OCI-LY3 (cell line): ENCODE results near the gene CCDC134.

ENCODE experiments used
- H2AFZ ChIP-seq: fragments of 200-600, 300-600 bp; shearing (Covaris generic); 2 replicates; pipeline ENCODE4 v1.6.0; 2014; ENCODE audit warnings: antibody characterized with exemption, low read depth, low read length
- H3K27ac ChIP-seq: fragments of 200-600, 300-600 bp; sonication (generic); 2 replicates; pipeline ENCODE4 v1.5.1; 2014; ENCODE audit warnings: mild to moderate bottlenecking, low read length, moderate library complexity, mixed read lengths
- H3K27me3 ChIP-seq: fragments of 200-600, 300-600 bp; sonication (generic); 2 replicates; pipeline ENCODE4 v1.6.1; 2014; ENCODE audit warnings: low read depth, low read length, mixed read lengths
- H3K36me3 ChIP-seq: fragments of 200-600, 300-600 bp; sonication (generic); replicated peaks from 2 replicates; pipeline ENCODE3; 2014; ENCODE audit warnings: low read depth, low read length, mixed read lengths
- H3K4me1 ChIP-seq: fragments of 300-600, 200-600 bp; sonication (generic); 2 replicates; pipeline ENCODE4 v1.6.1; 2014; ENCODE audit warnings: low read length, mixed read lengths
- H3K4me2 ChIP-seq: fragments of 200-600, 300-600 bp; sonication (generic); 2 replicates; pipeline ENCODE4 v1.6.1; 2014; ENCODE audit warnings: low read length, mixed read lengths
- H3K4me3 ChIP-seq: fragments of 300-600, 200-600 bp; sonication (generic); 2 replicates; pipeline ENCODE4 v1.5.1; 2014; ENCODE audit warnings: antibody characterized with exemption, mild to moderate bottlenecking, low read length, moderate library complexity
- H3K79me2 ChIP-seq: fragments of 300-600, 200-600 bp; shearing (Covaris generic); 2 replicates; pipeline ENCODE4 v1.6.1; 2014; ENCODE audit warnings: mild to moderate bottlenecking, low read length, mixed read lengths
- H3K9ac ChIP-seq: fragments of 300-600, 200-600 bp; shearing (Covaris generic); 2 replicates; pipeline ENCODE4 v1.6.0; 2014; ENCODE audit warnings: mild to moderate bottlenecking, low read length, moderate library complexity
- H3K9me3 ChIP-seq: fragments of 200-600, 300-600 bp; shearing (Covaris generic); 2 replicates; pipeline ENCODE4 v1.6.1; 2014; ENCODE audit warnings: low read length, mixed read lengths; ENCODE audit not compliant: insufficient read depth
- H4K20me1 ChIP-seq: fragments of 200-600, 300-600 bp; sonication (generic); 2 replicates; pipeline ENCODE4 v1.6.1; 2016; ENCODE audit warnings: low read length, mixed read lengths; ENCODE audit not compliant: insufficient read depth
- EZH2phosphoT487 ChIP-seq: fragments of 200-600 bp; shearing (Covaris generic); IDR thresholded peaks from 2 replicates; pipeline ENCODE4 v1.6.1; 2018; ENCODE audit warnings: antibody characterized with exemption, mixed run types, low read depth
- TF ChIP-seq, protein P1 (sequence below): fragments of 200-600, 300-600 bp; sonication (generic); IDR thresholded peaks from 2 replicates; pipeline ENCODE4 v1.5.1; 2014; ENCODE audit warnings: antibody characterized with exemption, low read length, low read depth

CCDC134 gene

DNA sequence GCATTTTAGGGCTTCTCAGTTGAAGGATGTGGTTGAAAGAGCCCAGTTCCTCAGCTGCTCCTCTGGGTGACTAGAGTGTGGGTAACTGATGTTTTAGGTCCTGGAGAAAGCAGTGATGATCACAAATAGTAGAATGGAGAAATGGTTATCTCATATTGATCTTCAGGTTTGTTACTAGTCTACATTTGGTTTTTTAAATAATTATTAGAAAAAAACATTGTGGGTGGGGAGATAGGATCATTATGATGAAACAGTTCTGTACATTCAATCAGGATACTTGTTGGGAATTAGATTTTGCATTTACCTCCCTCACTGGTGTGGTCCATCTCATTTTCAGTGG is 57.4 kb downstream of the CCDC134 start:
- no peak overlapping the region for H3K4me2 ChIP-seq
- no peak overlapping the region for H3K27ac ChIP-seq
- H3K27me3 ChIP-seq: no peaks in the 10 kb centered on the region
- TF ChIP-seq, protein P1, sequence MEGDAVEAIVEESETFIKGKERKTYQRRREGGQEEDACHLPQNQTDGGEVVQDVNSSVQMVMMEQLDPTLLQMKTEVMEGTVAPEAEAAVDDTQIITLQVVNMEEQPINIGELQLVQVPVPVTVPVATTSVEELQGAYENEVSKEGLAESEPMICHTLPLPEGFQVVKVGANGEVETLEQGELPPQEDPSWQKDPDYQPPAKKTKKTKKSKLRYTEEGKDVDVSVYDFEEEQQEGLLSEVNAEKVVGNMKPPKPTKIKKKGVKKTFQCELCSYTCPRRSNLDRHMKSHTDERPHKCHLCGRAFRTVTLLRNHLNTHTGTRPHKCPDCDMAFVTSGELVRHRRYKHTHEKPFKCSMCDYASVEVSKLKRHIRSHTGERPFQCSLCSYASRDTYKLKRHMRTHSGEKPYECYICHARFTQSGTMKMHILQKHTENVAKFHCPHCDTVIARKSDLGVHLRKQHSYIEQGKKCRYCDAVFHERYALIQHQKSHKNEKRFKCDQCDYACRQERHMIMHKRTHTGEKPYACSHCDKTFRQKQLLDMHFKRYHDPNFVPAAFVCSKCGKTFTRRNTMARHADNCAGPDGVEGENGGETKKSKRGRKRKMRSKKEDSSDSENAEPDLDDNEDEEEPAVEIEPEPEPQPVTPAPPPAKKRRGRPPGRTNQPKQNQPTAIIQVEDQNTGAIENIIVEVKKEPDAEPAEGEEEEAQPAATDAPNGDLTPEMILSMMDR: no peak
- H3K79me2 ChIP-seq: peaks cover 100% of the 10 kb centered on the region
- no peak overlapping the region for H2AFZ ChIP-seq
- no peak overlapping the region for H3K4me3 ChIP-seq
- H3K9ac ChIP-seq: no peak overlapping the region
- H3K9me3 ChIP-seq: no peaks in the 10 kb centered on the region
- H4K20me1 ChIP-seq: peaks cover 99% of the 10 kb centered on the region
- peaks cover 25% of the 10 kb centered on the region for H3K4me1 ChIP-seq
- peaks cover 28% of the 10 kb centered on the region for H3K36me3 ChIP-seq

DNA sequence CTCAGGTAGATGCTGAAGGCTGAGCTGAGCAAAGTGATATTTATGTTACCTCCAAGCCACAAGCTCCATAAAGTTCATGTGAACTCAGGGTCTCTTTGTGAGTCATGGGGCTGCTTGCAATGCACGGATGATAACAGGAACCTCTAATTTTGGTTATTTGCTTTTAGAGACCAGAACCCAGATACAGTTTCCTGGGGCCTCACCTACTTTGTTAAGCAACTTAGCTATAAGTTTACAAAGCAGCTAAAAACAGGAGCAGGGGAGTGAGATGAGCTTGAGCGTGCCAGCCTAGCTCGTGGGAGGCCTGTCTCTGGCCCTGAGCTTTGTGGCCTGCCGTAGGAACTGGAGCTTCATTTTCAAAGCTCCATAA is 61.7 kb downstream of the CCDC134 start:
- Histone ChIP-seq H3K4me1 (peaks cover 30% of the 10 kb centered on the region), H3K27ac (peak overlapping the region; percentile 76), H2AFZ (no peak overlapping the region), H3K36me3 (peaks cover 48% of the 10 kb centered on the region), H3K9me3 (no peaks in the 10 kb centered on the region), H3K9ac (peak overlapping the region; percentile 13), H3K4me3 (peak overlapping the region; percentile 20), H3K4me2 (peak overlapping the region; percentile 54), H4K20me1 (peaks cover 94% of the 10 kb centered on the region), H3K79me2 (peaks cover 98% of the 10 kb centered on the region), H3K27me3 (no peaks in the 10 kb centered on the region)
- TF ChIP-seq EZH2phosphoT487: no peak
- TF ChIP-seq, protein P1: no peak

DNA sequence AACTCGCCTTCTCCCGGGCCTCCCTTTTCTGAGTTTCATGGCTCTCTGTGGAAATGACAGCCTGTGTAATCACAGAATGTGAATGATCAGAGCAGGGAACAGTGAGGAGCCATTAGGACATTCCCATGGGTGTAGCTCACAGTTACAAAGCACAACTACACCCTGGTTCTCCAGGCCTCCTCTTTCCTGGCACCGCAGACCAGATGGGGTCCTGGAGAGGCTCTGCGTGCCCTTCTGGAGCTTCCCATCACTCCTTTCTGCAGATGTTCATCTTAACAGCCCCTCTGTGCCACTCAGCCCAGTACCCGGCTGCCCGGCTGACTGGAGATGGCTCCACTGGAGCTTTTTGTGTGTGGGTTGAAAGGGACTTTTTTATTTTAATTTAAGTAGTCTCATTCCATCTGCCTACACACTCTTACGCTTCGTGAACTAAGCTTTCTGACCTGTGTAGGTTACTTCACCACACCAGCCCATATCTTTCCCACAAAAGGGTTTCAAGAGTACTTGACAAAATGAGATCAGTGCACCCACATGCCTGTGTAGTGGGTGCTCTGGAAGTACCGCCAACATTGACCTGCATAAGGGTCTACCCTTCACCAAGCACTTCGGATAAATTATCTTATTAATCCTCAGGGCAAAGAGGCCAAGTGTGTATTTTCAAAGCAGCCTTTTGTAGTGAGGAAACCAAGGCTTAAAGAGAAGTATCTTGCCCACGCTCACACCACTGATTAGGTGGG is 62.2 kb downstream of the CCDC134 start:
- peaks cover 92% of the 10 kb centered on the region for H4K20me1 ChIP-seq
- H3K36me3 ChIP-seq: peaks cover 46% of the 10 kb centered on the region
- H3K27ac ChIP-seq: peak overlapping the region; percentile 76
- H3K9me3 ChIP-seq: no peaks in the 10 kb centered on the region
- H3K9ac ChIP-seq: peak overlapping the region; percentile 13
- peak overlapping the region; percentile 20 for H3K4me3 ChIP-seq
- peaks cover 30% of the 10 kb centered on the region for H3K4me1 ChIP-seq
- H3K79me2 ChIP-seq: peaks cover 96% of the 10 kb centered on the region
- peak overlapping the region; percentile 54 for H3K4me2 ChIP-seq
- TF ChIP-seq, protein P1: no peak
- TF ChIP-seq EZH2phosphoT487: no peak
- no peak overlapping the region for H2AFZ ChIP-seq
- no peaks in the 10 kb centered on the region for H3K27me3 ChIP-seq

DNA sequence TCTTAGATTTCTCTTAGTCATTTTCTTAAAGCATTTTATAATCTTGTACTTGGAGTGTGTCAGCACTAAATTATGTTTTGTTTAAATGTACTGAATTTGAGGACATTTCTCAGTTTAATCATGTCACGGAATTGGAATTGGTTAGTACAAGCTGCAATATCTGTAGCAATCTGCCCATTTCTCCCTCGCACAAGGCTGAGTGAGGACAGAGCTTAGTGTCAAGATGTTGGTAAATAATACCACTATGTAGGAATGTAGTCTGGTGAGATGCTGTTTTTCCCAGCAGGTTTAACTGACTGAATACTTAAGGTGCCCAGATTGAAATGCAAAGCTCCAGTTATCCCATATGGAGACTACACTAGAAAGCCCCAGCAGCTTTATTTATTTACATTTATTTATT is 63.0 kb downstream of the CCDC134 start:
- no peak overlapping the region for H2AFZ ChIP-seq
- H4K20me1 ChIP-seq: peaks cover 92% of the 10 kb centered on the region
- no peak overlapping the region for H3K4me3 ChIP-seq
- H3K27me3 ChIP-seq: no peaks in the 10 kb centered on the region
- H3K9me3 ChIP-seq: no peaks in the 10 kb centered on the region
- no peak overlapping the region for H3K4me2 ChIP-seq
- H3K36me3 ChIP-seq: peaks cover 48% of the 10 kb centered on the region
- no peak overlapping the region for H3K9ac ChIP-seq
- TF ChIP-seq EZH2phosphoT487: no peak
- TF ChIP-seq, protein P1: no peak
- peaks cover 96% of the 10 kb centered on the region for H3K79me2 ChIP-seq
- peak overlapping the region; percentile 76; the same call in 1 of the 2 replicates for H3K27ac ChIP-seq
- peaks cover 30% of the 10 kb centered on the region for H3K4me1 ChIP-seq
